Ishikawa (cell line): Measurements from ENCODE around the gene TAS2R8.

Source experiments
- CEBPB ChIP-seq: IDR thresholded peaks from 2 replicates; pipeline ENCODE4 v1.6.1; 2012
- CREB1 ChIP-seq: IDR thresholded peaks from 2 replicates; pipeline ENCODE4 v1.6.1; 2012; ENCODE audit warnings: low read depth
- EGR1 ChIP-seq: IDR thresholded peaks from 2 replicates; pipeline ENCODE4 v1.6.1; 2012
- EP300 ChIP-seq: IDR thresholded peaks from 2 replicates; pipeline ENCODE4 v1.6.1; 2012; ENCODE audit warnings: borderline replicate concordance
- FOXM1 ChIP-seq: IDR thresholded peaks from 2 replicates; pipeline ENCODE4 v1.6.1; 2012; ENCODE audit warnings: low read depth, borderline replicate concordance
- NFIC ChIP-seq: IDR thresholded peaks from 2 replicates; pipeline ENCODE4 v1.6.1; 2012
- RAD21 ChIP-seq: IDR thresholded peaks from 2 replicates; pipeline ENCODE4 v1.6.1; 2012; ENCODE audit warnings: low read depth
- REST ChIP-seq: IDR thresholded peaks from 2 replicates; pipeline ENCODE4 v1.6.1; 2012; ENCODE audit warnings: low read depth, mild to moderate bottlenecking
- TAF1 ChIP-seq: IDR thresholded peaks from 2 replicates; pipeline ENCODE4 v1.6.1; 2012; ENCODE audit warnings: low read depth, mild to moderate bottlenecking
- TCF12 ChIP-seq: IDR thresholded peaks from 2 replicates; pipeline ENCODE4 v1.6.1; 2012; ENCODE audit warnings: low read depth
- TEAD4 ChIP-seq: IDR thresholded peaks from 2 replicates; pipeline ENCODE4 v1.6.1; 2012
- YY1 ChIP-seq: IDR thresholded peaks from 2 replicates; pipeline ENCODE4 v1.6.1; 2012; ENCODE audit warnings: low read depth
- ZBTB7A ChIP-seq: IDR thresholded peaks from 2 replicates; pipeline ENCODE4 v1.6.1; 2012; ENCODE audit warnings: low read depth
- TF ChIP-seq, protein P1 (sequence below): IDR thresholded peaks from 2 replicates; pipeline ENCODE4 v1.6.1; 2012
- TF ChIP-seq, protein P2 (sequence below): IDR thresholded peaks from 2 replicates; pipeline ENCODE4 v1.6.1; 2012

Gene TAS2R8

DNA sequence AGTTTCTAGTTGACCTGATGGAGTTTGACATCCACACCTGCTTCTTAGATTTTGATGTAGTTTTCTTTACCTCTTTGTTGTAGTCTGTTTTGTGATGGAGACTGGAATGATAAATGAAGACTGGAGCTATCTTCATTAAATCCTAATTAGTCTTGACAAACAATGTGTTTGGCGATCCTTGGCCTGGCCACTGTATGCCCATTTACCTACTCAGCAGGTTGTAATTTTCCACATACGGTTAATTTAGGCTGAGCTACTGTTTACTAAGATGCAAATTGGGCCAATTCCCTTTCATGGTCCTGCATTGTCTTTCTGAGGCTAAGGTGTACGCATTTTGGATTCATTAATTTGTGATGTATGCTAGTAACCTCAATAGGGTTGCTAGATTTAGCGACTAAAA lies 4.5 kb downstream of the TAS2R8 start, which contains the start of gene TAS2R7:
Gene TAS2R7, minus strand, starts transcription at position 41 of the 400 bp plus-strand sequence. CDS start 57 bp downstream, outside the sequence.
- TF ChIP-seq TCF12 = no peak
- TF ChIP-seq, protein P1, sequence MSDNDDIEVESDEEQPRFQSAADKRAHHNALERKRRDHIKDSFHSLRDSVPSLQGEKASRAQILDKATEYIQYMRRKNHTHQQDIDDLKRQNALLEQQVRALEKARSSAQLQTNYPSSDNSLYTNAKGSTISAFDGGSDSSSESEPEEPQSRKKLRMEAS = no peak
- no peak for TF ChIP-seq YY1
- TF ChIP-seq FOXM1 = no peak
- TF ChIP-seq EP300 = no peak
- no peak for TF ChIP-seq TEAD4
- no peak for TF ChIP-seq NFIC
- no peak for TF ChIP-seq CREB1
- no peak for TF ChIP-seq REST
- TF ChIP-seq RAD21 = no peak
- no peak for TF ChIP-seq EGR1
- TF ChIP-seq ZBTB7A = no peak
- TF ChIP-seq CEBPB = no peak
- TF ChIP-seq, protein P2, sequence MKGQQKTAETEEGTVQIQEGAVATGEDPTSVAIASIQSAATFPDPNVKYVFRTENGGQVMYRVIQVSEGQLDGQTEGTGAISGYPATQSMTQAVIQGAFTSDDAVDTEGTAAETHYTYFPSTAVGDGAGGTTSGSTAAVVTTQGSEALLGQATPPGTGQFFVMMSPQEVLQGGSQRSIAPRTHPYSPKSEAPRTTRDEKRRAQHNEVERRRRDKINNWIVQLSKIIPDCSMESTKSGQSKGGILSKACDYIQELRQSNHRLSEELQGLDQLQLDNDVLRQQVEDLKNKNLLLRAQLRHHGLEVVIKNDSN = no peak
- no peak for TF ChIP-seq TAF1

DNA sequence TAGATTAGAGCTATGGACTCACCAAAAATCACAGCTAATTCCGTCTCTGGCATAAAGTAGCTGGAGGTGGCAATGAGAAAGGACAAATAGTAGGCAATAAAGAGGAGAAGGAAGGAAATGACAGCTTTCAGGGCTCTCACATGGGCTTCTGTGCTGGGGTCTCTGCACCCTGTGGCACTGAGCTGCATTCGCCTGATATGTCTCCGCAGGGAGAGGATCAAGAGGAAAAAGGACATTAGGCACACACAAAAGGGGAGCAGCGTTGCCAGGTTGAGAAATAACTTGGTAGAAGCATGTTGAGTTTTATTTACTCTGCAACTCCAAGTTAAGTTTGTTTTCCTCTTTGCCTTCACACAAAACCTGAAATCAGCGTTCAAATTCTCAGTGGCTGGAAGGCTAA lies 5.3 kb downstream of the TAS2R8 start:
- TF ChIP-seq ZBTB7A (no peak), TAF1 (no peak), NFIC (no peak), CEBPB (no peak), CREB1 (no peak), RAD21 (no peak), FOXM1 (no peak), EP300 (no peak), TEAD4 (no peak), REST (no peak), TCF12 (no peak), EGR1 (no peak), YY1 (no peak)
- TF ChIP-seq, protein P1 = no peak
- TF ChIP-seq, protein P2 = no peak

DNA sequence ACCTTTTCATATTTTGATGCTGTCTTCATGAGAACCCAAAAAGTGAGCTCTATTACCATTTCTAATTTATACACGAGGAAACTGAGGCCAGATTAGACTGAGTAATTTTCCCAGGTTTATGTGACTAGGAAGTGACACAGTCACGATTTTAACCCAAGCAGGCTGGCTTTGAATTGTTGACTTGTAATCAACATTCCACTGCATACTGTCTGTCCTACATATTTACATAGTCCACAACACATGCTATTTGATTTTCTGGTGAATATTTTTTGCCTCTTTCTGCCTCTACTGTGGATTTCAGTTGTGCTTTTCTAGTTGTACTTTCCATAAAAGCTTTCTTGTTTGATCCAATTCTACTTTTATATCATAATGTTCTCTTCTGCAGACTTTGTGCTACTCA lies 12.9 kb downstream of the TAS2R8 start:
- TF ChIP-seq CREB1 (no peak), ZBTB7A (no peak), REST (no peak), TAF1 (no peak), EP300 (no peak), FOXM1 (no peak), EGR1 (no peak), TCF12 (no peak), CEBPB (no peak), YY1 (no peak), NFIC (no peak), TEAD4 (no peak), RAD21 (no peak)
- TF ChIP-seq, protein P1 = no peak
- TF ChIP-seq, protein P2 = no peak

DNA sequence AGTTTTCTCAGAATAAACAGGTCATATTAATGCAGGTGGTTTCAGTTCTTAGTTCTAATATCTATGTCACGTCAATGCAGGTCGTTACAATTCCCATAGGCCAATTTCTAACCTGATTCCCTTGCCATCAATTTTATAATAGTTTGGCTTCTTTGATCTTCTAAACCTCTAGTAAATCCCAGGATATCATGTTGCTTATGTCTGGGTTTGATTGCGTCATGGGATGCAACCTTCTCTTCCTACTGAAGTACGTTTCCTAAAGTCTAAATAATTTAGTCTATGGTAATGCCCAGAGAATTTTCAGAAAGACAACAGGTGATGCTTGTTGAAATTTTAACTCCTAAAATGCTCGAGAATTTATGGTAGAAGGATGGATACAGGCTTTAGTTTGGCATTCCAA lies 23.8 kb downstream of the TAS2R8 start:
- peak; percentile 54; the same call in 1 of the 2 replicates for TF ChIP-seq CEBPB
- TF ChIP-seq YY1 = no peak
